Ascending aorta (tissue), 2 donors: ENCODE results near the gene C1orf94. TPM values are rescaled to one million over a fixed set of nuclear protein-coding genes. Genes with fewer than 3 reads are reported as not detected.

ENCODE experiments used
- DNase-seq, 2 donors: peaks; one replicate each; pipeline ENCODE4 v3.0.0-alpha.2; 2019; ENCODE audit warnings: low spot score in 2 of 2
- H3K27ac ChIP-seq, 2 donors: fragments of 200-600 bp; sonication (generic); one replicate each; pipeline ENCODE4 v1.5.1; 2016 to 2017; ENCODE audit warnings: mild to moderate bottlenecking in 1 of 2
- H3K27me3 ChIP-seq: fragments of 200-600 bp; sonication (generic); one replicate; pipeline ENCODE4 v1.5.1; 2017
- H3K36me3 ChIP-seq, 2 donors: fragments of 200-600 bp; sonication (generic); one replicate each; pipeline ENCODE4 v1.5.1; 2016
- H3K4me1 ChIP-seq, 2 donors: fragments of 200-600 bp; sonication (generic); one replicate each; pipeline ENCODE4 v1.5.1; 2016 to 2017; ENCODE audit warnings: mild to moderate bottlenecking in 1 of 2
- H3K4me3 ChIP-seq, 2 donors: fragments of 200-600 bp; sonication (generic); one replicate each; pipeline ENCODE4 v1.5.1; 2016 to 2017; ENCODE audit warnings: mild to moderate bottlenecking in 1 of 2
- H3K9me3 ChIP-seq, 2 donors: fragments of 200-600 bp; sonication (generic); one replicate each; pipeline ENCODE4 v1.5.1; 2016
- intact Hi-C: fragments of 100-400 bp; cut with DNase I; formaldehyde crosslinking; loops from one replicate; pipeline ENCODE4 v1.15.1; 2023
- total RNA-seq: library from RNA; depleted of rRNA; stranded (reverse); fragments of >200 nt; gene quantifications from one replicate; pipeline ENCODE4 v1.1.0, GENCODE V29; 2016
- TF ChIP-seq, protein P1 (sequence below), 3 experiments: fragments of 200-600 bp in 2 of 3; fragments of 450-650 bp in 1 of 3; sonication (generic) in 2 of 3; IDR thresholded peaks; one replicate each; pipeline ENCODE4 v1.5.1; 2016 to 2019; ENCODE audit warnings: antibody characterized with exemption in 3 of 3, mild to moderate bottlenecking in 1 of 3, moderate library complexity in 1 of 3

Gene C1orf94
- total RNA-seq, 1 donor from 2014 or later: not detected

DNA sequence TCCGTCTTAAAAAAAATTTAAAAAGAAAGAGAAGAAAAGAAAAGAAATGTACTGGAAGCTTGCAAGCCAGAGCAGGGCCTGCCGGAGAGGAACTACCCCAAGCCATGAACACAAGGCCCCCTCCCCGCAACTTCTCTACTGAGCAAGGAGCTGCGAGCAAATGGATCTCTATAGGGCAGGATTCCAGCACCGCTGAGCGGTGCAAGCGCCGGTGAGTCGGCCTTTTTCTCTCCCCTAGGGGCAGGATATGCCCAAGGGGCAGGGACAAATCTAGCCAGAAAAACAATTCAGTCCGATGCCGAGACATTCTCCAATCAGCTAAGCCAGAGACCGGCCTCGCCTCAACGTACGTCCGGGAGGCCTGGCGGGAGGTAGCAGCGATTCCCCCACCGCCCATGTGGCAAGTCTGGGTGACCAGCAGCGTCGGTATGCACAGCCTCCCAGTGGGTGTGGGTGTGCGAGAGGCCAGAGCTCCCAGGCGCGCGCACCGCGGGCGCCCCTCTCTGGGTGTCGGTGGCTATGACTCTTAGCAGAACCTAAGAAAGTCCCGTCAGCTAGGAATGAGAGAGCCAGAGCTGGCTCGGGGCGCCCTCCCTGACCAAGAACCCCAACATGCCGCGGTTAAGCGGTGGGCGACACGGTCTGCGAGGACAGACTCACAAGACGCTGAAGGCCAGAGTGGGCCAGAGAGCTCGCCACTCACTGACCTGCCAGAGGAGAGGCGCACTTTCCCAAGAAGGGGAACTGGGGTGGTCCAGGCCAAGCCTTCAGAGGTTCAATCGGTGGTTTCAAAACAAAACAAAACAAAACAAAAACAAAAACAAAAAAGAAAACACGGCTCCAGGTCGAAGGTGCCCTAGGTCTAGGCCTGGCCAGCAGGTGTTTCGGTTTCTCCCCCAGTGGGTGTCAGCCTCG, 13.6 kb upstream of the C1orf94 start:
- TF ChIP-seq, protein P1, sequence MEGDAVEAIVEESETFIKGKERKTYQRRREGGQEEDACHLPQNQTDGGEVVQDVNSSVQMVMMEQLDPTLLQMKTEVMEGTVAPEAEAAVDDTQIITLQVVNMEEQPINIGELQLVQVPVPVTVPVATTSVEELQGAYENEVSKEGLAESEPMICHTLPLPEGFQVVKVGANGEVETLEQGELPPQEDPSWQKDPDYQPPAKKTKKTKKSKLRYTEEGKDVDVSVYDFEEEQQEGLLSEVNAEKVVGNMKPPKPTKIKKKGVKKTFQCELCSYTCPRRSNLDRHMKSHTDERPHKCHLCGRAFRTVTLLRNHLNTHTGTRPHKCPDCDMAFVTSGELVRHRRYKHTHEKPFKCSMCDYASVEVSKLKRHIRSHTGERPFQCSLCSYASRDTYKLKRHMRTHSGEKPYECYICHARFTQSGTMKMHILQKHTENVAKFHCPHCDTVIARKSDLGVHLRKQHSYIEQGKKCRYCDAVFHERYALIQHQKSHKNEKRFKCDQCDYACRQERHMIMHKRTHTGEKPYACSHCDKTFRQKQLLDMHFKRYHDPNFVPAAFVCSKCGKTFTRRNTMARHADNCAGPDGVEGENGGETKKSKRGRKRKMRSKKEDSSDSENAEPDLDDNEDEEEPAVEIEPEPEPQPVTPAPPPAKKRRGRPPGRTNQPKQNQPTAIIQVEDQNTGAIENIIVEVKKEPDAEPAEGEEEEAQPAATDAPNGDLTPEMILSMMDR (IDR thresholded peaks at IDR 0.05): peak; percentile 52 to 92 (median 80)
- H3K36me3 ChIP-seq: no peaks in the 10 kb centered on the region
- no peaks in the 10 kb centered on the region for H3K9me3 ChIP-seq
- peaks cover 8% of the 10 kb centered on the region for H3K27me3 ChIP-seq
- peak overlapping the region; percentile 57 to 59 for H3K4me3 ChIP-seq
- H3K4me1 ChIP-seq: peaks cover 3 to 28% of the 10 kb centered on the region in 2 donors
- intact Hi-C loops: loop anchor here (1.0 to 5.0 kb wide), 5 partner anchors 178 to 530 kb away; no protein-coding TSS in a partner anchor
- DNase-seq: peak; percentile 47 to 88
- H3K27ac ChIP-seq: peak overlapping the region; percentile 29 to 63

DNA sequence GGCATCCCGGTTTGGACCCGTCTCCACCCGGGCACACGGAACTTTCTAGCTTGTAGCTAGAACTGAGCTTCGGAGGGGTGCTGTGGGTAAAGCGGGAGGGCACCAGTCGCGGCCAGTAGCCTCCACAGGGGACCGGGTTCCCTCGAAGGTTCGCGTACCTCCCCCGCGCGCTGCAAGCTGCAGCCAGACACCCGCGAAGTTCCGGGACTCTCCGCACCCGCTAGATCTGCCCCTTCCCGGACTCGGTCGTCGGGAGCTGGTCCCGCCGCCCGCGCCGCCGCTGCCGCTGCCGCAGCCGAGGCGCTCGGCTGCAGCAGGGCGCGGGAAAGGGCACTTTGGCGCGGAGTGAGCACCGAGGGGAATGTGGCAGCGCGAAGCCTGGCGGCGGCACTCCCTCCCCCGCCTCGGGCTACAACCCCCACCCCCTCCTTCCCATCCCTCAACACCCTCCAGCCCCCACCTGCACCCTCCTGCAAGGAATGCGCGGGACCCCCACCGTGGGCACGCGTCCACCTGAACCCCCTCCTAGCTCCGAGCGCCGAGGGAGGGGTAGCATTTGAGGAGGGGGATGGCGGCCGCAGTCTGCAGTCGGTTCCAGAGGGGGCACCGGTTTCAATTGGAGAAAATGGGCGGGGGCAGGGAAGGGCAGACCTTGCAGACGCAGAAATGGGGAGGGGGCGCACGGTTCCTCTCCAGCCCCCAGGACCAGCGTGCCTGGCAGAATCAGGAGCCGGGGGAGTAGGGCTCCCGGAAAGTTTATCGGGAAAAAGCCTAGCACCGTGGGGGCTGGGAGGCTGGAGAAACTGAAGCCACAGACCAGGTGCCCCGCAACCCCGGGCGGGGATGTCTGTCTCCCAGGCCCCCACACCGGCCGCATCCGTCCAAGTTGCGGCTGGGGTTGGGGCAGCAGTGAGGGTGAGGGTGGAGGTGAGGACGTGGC, 12.6 kb upstream of the C1orf94 start:
- peaks cover 8% of the 10 kb centered on the region for H3K27me3 ChIP-seq
- DNase-seq: no peak
- H3K4me1 ChIP-seq: peaks cover 3 to 28% of the 10 kb centered on the region in 2 donors
- intact Hi-C loops: loop anchor here (1.0 to 5.0 kb wide), 5 partner anchors 179 to 531 kb away; no protein-coding TSS in a partner anchor
- TF ChIP-seq, protein P1 (IDR thresholded peaks at IDR 0.05): no peak
- H3K4me3 ChIP-seq: peak overlapping the region; percentile 57 to 59
- H3K27ac ChIP-seq: peak overlapping the region; percentile 9 to 63
- H3K36me3 ChIP-seq: no peaks in the 10 kb centered on the region
- no peaks in the 10 kb centered on the region for H3K9me3 ChIP-seq

DNA sequence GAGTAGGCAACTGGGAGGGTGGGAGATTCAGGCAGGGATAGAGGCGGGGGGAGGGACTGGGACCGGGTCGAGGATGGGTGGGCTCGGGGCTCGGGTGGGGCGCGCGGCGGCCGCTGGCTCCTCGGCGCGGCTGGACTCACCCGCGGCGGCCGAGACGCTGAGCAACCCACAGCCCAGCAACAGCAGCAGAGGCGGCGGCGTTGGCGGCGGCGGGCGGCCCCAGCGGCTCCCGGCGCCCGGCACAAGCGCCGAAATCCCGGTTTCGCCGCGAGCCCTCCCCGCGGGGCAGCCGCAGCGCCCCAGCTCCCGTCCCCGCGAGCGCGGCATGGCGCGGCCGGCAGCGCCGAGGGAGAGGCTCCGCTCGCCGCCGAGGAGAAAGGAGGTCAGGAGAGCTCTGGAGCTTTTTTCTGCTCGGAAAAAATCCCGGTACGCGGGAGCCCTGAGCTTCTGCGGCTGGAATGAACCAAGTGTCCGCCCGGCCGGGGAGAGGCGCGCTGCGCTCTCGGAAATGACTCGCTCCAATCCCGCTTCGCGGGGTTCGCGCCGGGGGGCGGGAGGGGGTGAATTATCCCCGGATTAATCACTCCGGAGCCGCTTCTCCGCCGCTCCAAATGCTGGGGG, 11.8 kb upstream of the C1orf94 start, which contains the start of gene CSMD2:
CSMD2 (minus strand) TSS at position 460 of the 621 bp plus-strand sequence; CDS start at position 327, 133 bp downstream.
- Histone ChIP-seq H3K4me1 (peaks cover 3 to 28% of the 10 kb centered on the region in 2 donors), H3K4me3 (peak within 1 kb of the TSS; percentile 57 to 59), H3K27me3 (peaks cover 8% of the 10 kb centered on the region), H3K9me3 (no peaks in the 10 kb centered on the region), H3K27ac (peak within 1 kb of the TSS in 1 of 2 donors; percentile 34), H3K36me3 (no peaks in the 10 kb centered on the region)
- intact Hi-C loops: loop anchor here (5.0 kb wide), 2 partner anchors 263 to 403 kb away; no protein-coding TSS in a partner anchor
- no peak for DNase-seq
- TF ChIP-seq, protein P1 (IDR thresholded peaks at IDR 0.05): no peak

DNA sequence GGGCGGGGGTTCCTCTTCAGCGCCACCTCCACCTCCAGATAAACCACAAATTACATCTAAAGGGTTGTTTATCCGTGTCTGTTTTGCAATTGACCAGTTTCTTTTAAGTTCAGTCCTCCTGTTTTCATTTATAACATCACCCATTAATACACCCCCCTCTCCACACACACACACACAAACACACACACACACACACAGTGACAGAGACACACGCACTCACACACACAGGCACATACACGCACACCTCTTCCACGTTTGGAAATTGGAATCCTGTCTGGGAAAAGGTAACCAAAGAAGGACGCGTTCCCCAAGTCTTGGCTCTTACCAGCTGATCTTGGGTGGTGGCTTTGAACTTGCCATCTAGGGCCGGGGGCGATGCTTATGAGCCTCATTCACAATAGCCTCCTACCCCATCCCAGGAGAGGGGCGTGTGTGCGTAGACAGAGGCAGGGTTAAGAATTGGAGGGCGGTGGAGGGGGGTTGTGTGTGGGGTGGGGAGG, 11.2 kb upstream of the C1orf94 start:
- Histone ChIP-seq H3K4me3 (peak overlapping the region; percentile 57 to 59), H3K27me3 (peaks cover 8% of the 10 kb centered on the region), H3K27ac (no peak overlapping the region), H3K9me3 (no peaks in the 10 kb centered on the region), H3K36me3 (no peaks in the 10 kb centered on the region), H3K4me1 (peaks cover 3 to 28% of the 10 kb centered on the region in 2 donors)
- TF ChIP-seq, protein P1 (IDR thresholded peaks at IDR 0.05): no peak
- DNase-seq: no peak
- intact Hi-C loops: no loop called here
